Endometrial microvascular endothelial cells (primary cell): ENCODE results near the gene VAT1L. TPM values are rescaled to one million over a fixed set of nuclear protein-coding genes. Genes with fewer than 3 reads are reported as not detected.

Experiments
- in situ Hi-C: cut with HindIII; loops from 2 replicates; pipeline ENCODE4 v1.10.0; 2017; ENCODE audit warnings: low sequenced_read_pairs, low pct_unique_long_range_greater_than_20kb; ENCODE audit errors: inconsistent ontology term
- total RNA-seq: library from RNA; depleted of rRNA; stranded (reverse); fragments of >200 nt; gene quantifications from one replicate; pipeline ENCODE4 v1.2.3, GENCODE V29; 2015; ENCODE audit errors: inconsistent ontology term

Gene VAT1L
- total RNA-seq, 1 donor from 2014 or later: 9.8 TPM

DNA sequence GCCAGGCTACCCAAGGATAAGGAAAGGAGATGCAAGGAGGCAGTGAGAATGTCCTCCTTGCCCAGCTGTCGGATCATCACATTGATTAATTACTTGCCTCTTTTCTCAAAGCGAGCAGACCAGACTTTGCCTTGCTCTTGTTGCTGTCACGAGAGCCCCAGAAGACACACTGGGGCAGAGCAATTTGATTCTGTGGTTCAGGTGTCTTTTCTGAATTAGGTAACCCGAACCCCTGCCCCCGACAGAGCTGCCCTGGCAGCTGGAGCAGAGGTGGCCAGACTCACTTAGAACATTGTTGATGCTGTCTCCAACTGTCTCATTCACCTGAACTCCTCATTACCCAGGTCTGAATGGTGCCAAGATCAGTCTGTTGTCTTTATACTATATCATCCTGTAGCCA is 34.3 kb downstream of the VAT1L start:
- in situ Hi-C loops: no loop called here

DNA sequence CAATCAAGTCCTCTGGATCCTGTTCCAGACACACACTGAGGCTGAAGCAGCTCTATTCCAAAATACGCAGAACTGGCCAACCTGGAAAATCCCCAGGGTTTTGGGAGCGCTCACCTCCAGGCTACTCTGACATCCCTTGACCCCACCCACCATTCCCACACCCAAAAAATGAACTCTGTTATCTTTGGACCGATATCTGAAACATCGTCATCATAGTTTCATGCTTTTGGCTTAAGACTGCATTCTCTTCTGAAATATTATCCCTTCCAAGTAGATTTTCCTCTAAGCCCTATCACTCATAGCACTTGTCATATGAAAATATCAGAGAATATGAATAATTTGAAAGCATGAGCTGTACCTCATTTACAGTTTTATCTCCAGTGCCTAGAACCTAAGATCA is 34.7 kb downstream of the VAT1L start:
- in situ Hi-C loops: no loop called here

DNA sequence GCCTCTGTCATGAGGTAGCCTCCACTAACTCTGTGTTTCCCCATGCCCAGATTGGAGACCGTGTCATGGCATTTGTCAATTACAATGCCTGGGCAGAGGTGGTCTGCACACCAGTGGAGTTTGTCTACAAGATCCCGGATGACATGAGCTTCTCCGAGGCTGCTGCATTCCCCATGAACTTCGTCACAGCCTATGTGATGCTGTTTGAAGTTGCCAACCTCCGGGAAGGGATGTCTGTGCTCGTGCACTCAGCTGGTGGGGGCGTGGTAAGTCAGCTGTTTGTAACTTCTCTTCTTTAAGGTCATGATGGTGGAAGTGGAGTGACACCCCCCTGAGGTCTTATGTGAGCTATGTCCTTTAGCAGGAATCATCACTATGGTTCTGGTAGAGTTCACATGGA is 36.8 kb downstream of the VAT1L start:
- in situ Hi-C loops: no loop called here

DNA sequence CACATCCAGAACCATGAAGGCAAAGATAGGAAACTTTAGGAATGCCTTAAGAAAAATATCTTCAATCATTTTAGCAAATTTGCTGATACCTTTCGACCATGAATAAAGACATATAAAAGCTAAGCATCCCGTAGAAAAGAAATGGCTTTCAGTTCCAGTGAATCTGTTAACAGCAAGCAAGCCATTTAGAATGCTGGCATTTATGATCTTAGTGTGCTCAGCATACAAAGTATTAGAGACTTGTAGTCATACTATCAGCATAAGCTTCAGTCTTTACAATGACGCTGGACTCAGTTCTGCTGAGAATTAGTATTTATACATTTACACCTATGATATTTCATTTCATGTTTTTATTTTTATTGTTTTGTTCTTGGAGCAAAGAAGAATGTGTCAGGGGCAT is 38.7 kb downstream of the VAT1L start:
- in situ Hi-C loops: no loop called here

DNA sequence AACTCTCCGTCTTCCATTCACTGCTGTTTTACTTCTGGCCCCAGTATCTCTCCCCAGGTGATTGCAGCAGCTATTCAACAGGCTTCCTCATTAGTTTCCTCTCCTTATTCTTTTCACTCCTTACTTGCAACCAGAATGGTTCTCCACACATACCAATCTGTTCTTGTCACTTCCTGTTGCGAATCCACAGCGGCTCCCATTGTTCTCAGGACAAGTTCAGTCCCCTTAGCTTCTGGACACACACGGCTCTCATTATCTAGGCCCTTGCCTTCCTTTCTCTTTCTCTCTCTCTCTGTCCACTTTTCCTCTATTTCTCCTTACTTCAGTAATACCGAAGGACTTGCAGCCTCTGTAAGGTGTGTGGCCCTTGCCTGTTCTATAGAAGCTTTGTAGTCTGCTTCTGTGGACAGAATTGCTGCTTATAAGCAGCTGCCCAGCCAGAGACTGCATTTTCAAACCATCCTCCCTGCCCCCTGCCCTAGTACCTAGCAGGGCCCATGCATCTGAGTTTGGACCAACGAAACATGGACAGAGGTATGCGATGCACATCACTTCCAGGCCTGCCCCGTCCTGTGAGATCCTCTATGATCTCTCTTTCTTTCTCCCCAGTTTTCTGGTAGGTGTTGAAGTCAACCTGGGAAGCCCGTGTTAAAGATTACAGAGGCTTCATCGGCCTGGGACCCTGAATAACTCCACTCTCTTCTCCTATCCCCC is 45.7 kb downstream of the VAT1L start:
- in situ Hi-C loops: no loop called here

DNA sequence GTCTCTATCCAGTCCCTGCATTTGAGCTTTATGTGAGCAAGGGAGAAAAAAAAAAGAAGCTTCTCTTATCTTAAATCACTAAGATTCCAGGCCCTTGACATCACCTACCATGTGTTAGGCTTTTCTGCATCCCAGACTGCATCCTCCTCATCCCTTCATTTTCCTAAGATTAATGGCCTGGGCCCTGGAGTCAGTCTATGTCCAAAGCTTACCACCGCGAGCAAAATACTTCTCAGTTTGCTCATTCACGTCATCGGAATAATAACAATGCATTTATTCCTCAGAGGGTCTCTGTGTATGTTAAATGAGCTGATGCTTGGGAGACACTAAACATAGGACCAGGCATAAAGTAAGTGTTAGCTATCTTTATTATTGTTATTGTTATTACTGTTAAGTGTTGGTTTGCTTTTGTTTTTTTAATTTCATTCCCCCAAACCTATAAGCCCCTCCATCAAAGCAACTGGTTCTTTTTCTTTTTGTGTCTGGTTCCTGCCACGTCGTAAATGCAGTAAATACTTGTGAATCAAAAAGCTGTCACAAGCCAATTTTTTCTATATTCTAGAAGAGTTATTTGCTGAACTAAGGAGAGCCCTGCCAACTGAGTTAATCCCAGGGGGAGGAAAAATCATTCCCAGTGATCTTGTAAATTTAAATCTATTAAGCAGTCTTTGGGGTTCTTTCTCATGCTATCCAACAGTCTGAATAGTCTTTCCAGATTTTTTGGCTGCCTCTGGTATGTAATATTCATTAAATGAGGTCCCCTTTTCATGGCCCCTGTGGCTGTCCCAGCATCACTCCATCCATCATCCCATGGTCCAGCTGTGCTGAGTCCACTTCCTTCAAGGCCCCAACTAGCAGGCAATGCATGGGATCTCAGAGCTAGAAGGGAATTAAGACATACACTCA is 46.5 kb downstream of the VAT1L start:
- in situ Hi-C loops: no loop called here

DNA sequence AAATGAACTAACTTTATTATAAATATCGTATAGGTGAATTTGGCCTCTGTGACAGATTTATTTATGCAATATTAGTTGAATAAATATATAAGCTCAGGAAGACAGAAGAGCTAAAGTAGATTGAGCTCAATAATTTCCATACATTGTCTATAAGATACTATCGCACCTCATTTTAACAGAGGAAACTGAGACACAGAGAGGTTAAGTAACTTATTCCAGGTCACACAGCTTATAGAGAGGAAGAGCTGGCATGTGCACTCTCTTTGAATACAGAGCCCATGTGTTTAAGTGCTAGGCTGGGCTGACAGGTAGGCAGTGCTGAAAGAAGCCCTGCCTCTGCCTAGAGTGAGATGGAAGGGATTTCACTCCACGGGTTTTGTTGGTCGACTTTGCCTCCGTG is 48.4 kb downstream of the VAT1L start:
- in situ Hi-C loops: no loop called here

DNA sequence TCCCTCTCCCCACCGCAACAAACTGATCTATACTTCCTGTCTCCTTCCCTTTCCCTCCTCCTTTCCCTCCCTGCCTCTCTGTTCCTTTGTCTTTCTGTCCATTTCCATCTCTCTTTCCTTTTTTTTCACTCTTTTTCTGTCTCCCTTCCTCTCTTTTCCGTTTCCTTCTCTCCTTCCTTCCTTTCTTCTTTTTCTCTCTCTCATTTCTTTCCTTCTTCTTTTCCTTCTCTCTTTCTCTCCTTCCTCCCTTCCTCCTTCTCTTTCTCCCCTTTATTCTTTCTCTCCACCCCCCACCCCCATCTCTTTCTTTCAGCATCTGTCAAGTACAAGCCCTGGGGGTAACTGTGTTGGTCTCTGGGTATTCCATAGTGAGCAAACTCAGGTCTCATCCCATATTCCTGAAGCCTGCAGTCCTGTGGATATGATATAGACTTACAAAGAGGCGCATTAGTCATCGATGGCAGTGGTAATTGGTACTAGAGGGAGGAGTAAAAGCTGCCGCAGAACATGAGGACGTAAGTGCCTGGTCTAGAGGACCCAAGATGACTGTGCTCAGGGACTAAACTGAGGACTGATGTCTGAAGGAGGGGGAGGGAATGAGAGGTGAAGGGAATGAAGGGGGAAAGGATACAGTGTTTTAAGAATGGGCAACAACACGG is 50.4 kb downstream of the VAT1L start:
- in situ Hi-C loops: no loop called here

DNA sequence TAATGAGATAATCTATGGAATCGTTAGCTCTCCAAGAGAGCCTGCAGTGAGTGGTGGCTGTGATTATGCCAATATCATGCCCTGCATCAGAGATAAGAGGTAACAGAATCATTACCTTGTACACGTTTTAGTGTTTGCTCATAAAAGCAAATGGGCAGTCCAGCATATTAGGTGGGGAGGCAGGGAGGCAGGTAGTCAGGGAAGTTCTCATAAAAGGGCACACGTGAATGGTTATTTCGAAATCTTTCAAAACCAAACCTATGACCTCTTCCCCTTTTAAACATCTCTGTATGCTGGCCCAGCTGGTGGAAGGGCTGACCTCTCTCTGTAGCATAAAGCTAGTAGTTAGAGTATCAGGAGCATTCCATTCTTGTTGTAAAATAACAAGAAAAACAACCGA is 51.7 kb downstream of the VAT1L start:
- in situ Hi-C loops: no loop called here

DNA sequence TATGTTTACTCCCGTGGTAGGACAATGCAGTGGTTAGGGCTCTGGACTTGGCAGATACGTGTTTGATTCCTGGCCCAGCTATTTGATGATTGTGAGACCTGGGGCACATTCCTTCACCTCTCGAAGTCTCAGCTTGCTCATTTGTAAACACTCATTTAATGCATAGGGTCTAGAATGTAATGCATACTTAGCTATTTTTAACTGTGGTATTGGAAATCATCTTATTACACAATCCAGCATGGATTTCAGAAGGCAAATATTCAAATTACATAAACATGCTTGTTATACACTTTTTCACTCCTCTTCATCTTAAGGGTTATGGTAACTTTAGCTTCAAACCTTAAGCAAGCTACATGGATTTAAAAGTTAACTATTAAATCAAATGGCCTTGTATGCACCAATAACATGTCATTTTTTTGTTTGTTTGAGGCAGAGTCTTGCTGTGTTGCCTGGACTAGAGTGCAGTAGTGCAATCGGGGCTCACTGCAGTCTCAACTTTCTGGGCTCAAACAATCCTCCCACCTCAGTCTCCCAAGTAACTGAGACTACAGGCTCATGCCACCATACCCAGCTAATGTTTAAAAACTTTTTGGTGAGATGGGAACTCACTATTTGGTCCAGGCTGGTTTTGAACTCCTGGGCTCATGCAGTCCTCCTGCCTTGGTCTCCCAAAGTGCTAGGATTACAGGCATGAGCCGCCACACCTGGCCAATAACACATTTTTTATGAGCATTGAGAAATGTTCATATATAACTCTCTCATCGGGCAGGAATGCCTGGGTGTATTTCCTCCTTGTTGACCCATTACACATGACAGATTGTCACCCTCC is 52.5 kb downstream of the VAT1L start:
- in situ Hi-C loops: no loop called here

DNA sequence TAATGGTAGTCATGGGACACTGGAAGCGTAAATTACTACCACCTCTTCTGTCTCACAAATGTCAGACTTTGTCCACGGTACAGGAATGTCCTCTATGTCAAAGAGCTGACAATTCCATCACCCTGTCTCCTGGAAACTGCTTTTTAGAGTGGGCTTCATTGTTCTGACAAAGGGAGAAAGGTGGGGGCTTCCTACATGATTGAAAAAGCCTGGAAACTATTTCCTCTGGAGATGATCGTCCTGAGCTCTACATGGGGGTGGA is 53.1 kb downstream of the VAT1L start:
- in situ Hi-C loops: no loop called here

DNA sequence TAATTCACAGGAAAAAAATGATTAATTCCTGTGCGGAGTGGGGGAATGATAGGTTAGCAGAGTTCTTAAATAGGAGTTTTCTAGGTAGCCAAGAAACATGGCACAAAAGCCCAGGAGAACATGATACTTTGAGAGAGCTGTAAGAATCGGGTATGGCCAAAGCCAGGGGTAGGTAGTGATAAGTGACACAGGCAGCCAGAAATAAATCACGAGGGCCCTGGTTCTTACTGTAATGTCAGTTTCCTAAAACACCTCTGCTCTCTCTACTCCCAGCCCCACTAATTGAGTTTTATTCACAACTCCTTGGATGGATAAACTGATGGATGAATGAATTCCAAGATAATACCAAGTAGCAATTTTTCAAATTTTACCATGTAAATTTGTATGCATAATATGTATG is 54.1 kb downstream of the VAT1L start:
- in situ Hi-C loops: no loop called here

DNA sequence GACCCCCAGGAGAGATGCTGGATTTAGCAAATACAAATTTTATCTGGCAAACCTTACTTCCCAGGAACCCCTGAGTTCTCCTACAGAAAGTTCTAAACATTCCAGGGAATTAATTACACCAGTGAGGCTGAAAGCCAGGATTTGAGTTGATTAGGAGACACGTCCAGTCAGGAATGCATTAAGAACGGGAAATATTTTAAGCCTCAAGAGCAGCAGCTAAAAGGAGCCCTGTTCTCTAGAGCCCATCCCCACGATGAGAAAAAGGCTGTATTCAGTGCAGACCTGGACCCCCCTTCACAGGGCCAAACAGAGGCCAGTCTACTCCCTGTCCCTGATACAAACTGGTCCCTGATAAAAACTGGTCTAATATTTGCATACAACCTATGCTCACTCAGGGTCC is 55.0 kb downstream of the VAT1L start:
- in situ Hi-C loops: no loop called here

DNA sequence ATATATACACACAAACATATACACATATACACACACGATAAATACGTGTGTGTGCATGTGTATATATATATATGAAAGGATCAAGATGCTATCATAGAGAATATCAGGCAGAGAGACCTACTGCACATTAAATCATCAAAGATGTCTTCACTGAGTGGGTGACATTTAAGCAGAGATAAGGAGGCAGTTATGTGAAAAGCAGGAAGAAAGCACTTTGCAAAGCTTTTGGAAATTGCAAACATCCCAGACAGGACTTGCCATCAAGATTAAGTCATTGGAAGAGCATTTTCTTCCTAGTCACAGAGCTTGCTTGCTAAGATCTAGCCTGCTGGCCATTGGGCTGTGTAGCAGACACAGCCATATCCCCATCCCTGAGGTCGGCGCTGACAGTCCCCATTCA is 56.4 kb downstream of the VAT1L start:
- in situ Hi-C loops: no loop called here

DNA sequence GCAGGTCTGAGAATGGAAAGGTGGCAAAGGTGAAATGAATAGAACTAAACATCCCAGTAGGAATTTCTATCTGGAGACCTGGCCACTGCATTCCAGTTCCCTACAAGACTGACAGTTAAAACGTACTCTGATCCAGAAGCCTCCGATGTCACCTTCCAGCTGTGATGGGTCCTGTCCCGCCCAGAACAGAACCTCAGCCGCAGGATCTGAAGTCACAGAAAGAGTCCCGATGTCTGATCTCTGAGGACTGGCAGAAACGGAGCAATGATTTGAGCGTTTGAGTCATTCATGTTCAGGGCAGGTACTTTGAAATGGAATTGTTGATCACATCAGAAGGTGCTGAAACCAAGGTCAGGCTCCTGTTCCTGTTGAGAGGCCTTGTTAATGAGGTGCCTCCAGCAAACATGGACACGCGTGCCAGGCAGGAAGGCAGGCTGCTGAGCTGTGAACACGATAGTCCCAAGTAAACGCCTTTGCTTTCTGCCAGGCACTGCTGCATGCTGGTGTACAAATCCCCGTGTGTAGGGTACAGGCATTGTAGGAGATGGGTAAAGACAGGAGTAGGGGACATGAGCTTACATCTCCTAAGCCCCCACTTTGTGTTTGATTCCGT is 61.4 kb downstream of the VAT1L start:
- in situ Hi-C loops: no loop called here

DNA sequence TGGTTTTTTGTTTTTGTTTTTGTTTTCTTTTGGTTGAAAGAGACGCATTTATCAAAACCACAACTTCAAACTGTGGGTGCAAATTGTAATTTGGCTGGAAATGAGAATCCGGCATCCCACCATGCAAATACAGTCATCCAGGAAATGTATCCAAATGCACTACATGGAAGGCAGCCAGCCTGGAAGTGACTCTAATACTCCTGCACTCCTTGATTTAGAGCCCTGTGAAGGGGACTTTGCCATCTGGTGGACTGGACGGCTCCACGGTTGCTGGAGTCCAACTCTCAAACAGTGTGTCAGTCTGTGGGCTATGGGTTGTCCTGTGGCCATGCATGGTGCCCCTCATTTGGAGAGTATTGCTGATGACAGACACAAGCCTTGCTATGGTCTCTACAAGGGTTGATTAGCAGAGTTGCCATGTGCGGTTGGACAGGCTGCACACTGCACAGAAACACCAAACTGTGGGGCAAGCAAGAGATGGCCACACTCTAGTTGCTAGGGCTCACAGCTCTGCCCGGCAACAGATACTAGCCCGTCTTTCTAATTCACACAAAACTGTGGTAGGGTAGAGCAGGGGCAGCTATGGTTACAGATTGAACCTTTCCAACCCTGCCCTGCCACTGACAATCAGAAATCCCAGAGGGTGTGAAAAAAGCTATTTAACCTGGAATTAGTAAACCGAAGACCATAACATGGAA is 62.4 kb downstream of the VAT1L start:
- in situ Hi-C loops: no loop called here

DNA sequence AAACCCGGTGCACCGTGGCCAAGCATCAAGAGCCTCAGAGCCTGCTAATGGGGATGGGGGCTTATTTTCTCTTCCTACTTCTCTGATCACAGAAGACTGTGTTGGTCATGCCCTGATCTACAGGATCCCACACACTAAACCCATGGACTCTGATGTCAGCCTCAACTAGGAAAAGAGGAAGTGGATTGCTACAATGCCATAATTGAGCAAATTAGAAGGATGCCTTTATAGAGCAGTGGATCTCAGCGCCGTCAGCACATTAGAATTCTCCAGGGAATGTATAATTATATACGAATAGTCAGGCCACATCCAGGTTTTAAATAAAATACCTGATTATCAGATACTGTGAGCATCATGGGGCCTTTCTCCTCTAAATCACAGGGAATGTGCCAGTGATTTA is 64.8 kb downstream of the VAT1L start:
- in situ Hi-C loops: no loop called here

DNA sequence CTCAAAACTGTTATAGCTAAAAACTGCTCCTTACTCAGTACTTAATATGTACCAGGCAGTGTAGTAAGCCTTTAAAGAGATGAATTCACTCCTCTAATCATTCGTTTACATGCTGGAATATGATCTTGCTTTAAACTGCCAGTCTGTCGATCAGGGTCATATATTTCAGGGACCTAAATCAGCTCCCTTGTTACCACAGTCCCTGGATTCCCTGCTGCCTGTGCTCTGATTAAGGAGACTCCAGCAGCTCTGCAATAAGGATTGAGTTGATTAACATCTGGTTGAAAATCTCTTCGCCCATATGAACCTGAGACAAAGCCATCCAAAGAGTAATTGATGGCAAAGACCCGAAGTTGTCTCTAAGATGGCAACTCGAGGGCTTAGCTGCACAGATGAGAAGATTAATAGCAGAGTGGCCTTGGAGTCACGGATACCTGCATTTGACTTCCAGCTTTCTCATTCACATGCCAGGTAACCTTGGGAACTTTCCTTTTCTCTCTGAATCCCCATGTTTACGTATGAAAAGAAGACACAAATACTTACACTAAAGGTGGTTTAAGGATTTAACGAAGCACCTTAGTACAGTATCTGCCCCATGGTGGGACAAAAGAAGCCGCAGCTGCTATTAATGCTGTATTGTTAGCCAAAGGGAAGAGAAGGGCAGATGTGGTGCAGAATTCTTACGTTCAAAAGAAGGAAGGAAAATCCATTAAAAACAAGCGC is 68.2 kb downstream of the VAT1L start:
- in situ Hi-C loops: no loop called here
